Naive B cell (primary cell): Measurements from ENCODE around the gene PPFIA2. TPM values are rescaled to one million over a fixed set of nuclear protein-coding genes. Genes with fewer than 3 reads are reported as not detected.

Experiments
- ATAC-seq, 2 donors: fragments of 150-1000 bp; cut with Tn5 transposase; 2 replicates each; pipeline ENCODE4 v1.10.0; 2021; ENCODE audit warnings: low read depth in 2 of 2, mild to moderate bottlenecking in 2 of 2, moderate library complexity in 2 of 2
- DNase-seq: peaks from one replicate; pipeline ENCODE4 v3.0.0; 2022
- H3K27ac Mint-ChIP-seq, 6 donors: one replicate each; pipeline ENCODE4 v1.8.0; 2020 to 2022; ENCODE audit warnings: mild to moderate bottlenecking in 6 of 6, mixed read lengths in 6 of 6, moderate library complexity in 5 of 6, inconsistent platforms in 2 of 6
- H3K27me3 Mint-ChIP-seq, 3 donors: one replicate each; pipeline ENCODE4 v1.8.0; 2021 to 2022; ENCODE audit warnings: mixed read lengths in 3 of 3, mild to moderate bottlenecking in 1 of 3
- H3K36me3 Mint-ChIP-seq, 2 donors: one replicate each; pipeline ENCODE4 v1.8.0; 2020 to 2022; ENCODE audit warnings: mixed read lengths in 2 of 2, inconsistent platforms in 1 of 2, mild to moderate bottlenecking in 1 of 2
- H3K4me1 Mint-ChIP-seq, 3 donors: one replicate each; pipeline ENCODE4 v1.8.0; 2020 to 2022; ENCODE audit warnings: mixed read lengths in 3 of 3, inconsistent platforms in 1 of 3, mild to moderate bottlenecking in 1 of 3, moderate library complexity in 1 of 3
- H3K4me3 Mint-ChIP-seq, 8 donors: one replicate each; pipeline ENCODE4 v1.8.0; 2020 to 2022; ENCODE audit warnings: mild to moderate bottlenecking in 8 of 8, mixed read lengths in 8 of 8, moderate library complexity in 8 of 8, inconsistent platforms in 2 of 8
- H3K9me3 Mint-ChIP-seq, 7 donors: one replicate each; pipeline ENCODE4 v1.8.0; 2020 to 2022; ENCODE audit warnings: mixed read lengths in 7 of 7, mild to moderate bottlenecking in 5 of 7, inconsistent platforms in 2 of 7, moderate library complexity in 1 of 7
- polyA plus RNA-seq, 6 donors: library from polyadenylated mRNA; unstranded; fragments of 300-500 nt; fragmentation: Illumina TruSeq; gene quantifications; one replicate each; pipeline ENCODE4 v1.2.3, GENCODE V29; 2021; ENCODE audit warnings: low read depth in 6 of 6

The PPFIA2 gene
- polyA plus RNA-seq, 6 donors from 2014 or later, result not detected

- ATAC-seq, result no peak
- H3K4me1 Mint-ChIP-seq, result no peaks in the 10 kb centered on the region
- H3K27me3 Mint-ChIP-seq, result no peaks in the 10 kb centered on the region
- DNase-seq, result no peak
- H3K4me3 Mint-ChIP-seq, result no peak overlapping the region
- H3K36me3 Mint-ChIP-seq, result no peaks in the 10 kb centered on the region
- no peak overlapping the region for H3K27ac Mint-ChIP-seq
- peaks cover 0 to 6% (median 0%) of the 10 kb centered on the region in 7 donors for H3K9me3 Mint-ChIP-seq
These were observed 430.1 kb downstream of the PPFIA2 start for GRCh38 chr12:81329085-81329484.

GRCh38 chr12:81327425-81327824 is 431.7 kb downstream of the PPFIA2 start:
- Mint-ChIP-seq H3K36me3 (no peaks in the 10 kb centered on the region), H3K9me3 (peaks cover 0 to 4% (median 0%) of the 10 kb centered on the region in 7 donors), H3K27me3 (no peaks in the 10 kb centered on the region), H3K4me3 (no peak overlapping the region), H3K27ac (no peak overlapping the region), H3K4me1 (no peaks in the 10 kb centered on the region)
- ATAC-seq, result no peak
- no peak for DNase-seq

DNA sequence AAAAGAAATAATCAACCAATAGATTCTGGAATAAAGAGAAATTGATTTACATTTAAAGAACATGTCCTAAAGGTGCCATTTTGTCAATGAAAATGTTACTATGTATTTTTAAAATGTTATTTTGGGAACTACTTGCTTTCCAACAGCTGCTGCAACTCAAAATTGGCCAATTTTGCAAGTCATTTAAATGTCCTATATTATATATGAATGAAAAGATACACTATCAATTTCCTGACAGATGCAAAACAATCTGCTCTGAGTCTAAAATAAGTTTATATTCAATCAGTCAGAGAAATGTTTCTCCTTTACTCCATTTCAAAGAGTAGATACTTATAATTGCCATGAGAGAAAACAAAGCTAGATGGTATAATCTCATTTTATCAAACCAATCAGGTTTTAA is 434.1 kb downstream of the PPFIA2 start:
- DNase-seq (no peak), ATAC-seq (no peak)
- Mint-ChIP-seq H3K27me3 (no peaks in the 10 kb centered on the region), H3K4me1 (no peaks in the 10 kb centered on the region), H3K9me3 (peaks cover 0 to 4% (median 0%) of the 10 kb centered on the region in 7 donors), H3K36me3 (no peaks in the 10 kb centered on the region), H3K4me3 (no peak overlapping the region), H3K27ac (no peak overlapping the region)

DNA sequence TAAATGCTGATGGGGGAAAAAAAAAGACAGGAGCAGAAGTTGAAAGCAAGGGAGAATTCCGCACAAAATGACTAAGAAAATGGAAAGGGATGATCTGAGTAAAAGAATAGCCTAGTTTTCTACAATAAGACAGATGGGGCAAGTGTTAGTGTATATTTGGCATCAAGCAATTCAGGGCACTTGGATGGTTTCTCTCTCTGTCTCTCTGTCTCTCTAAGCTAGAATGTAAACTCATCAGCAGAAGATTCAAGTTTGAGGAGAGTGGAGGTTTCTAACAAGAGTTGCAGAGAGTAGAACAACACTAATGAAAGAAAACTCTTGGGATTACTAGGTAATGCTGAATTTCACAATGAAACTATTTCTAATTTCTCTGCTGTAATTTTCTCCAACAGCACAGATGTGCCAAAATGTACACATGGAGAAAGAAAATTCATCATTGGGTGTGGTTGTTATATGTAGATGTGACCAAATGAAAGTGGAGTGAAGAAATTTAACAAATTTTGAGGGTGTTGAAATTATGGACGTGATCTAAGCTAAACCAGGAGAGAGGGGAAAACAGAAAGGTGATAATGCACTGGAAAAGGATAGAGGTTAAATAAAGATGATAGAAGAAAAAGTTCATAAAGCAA is 444.1 kb downstream of the PPFIA2 start:
- no peak overlapping the region for H3K4me3 Mint-ChIP-seq
- peak overlapping the region in 1 of 6 donors; percentile 58 for H3K27ac Mint-ChIP-seq
- ATAC-seq (no peak), DNase-seq (no peak)
- H3K36me3 Mint-ChIP-seq, result no peaks in the 10 kb centered on the region
- peaks cover 0 to 1% (median 0%) of the 10 kb centered on the region in 7 donors for H3K9me3 Mint-ChIP-seq
- no peaks in the 10 kb centered on the region for H3K4me1 Mint-ChIP-seq
- H3K27me3 Mint-ChIP-seq, result no peaks in the 10 kb centered on the region

- Mint-ChIP-seq H3K36me3 (no peaks in the 10 kb centered on the region), H3K9me3 (peaks cover 0 to 2% (median 0%) of the 10 kb centered on the region in 7 donors), H3K4me3 (no peak overlapping the region), H3K27ac (no peak overlapping the region), H3K27me3 (no peaks in the 10 kb centered on the region), H3K4me1 (no peaks in the 10 kb centered on the region)
- ATAC-seq (no peak), DNase-seq (no peak)
These were observed 455.2 kb downstream of the PPFIA2 start for GRCh38 chr12:81303935-81304334.

- H3K36me3 Mint-ChIP-seq, result no peaks in the 10 kb centered on the region
- no peak overlapping the region for H3K4me3 Mint-ChIP-seq
- DNase-seq (no peak), ATAC-seq (no peak)
- H3K9me3 Mint-ChIP-seq, result peaks cover 0 to 4% (median 0%) of the 10 kb centered on the region in 7 donors
- no peaks in the 10 kb centered on the region for H3K4me1 Mint-ChIP-seq
- H3K27ac Mint-ChIP-seq, result no peak overlapping the region
- no peaks in the 10 kb centered on the region for H3K27me3 Mint-ChIP-seq
These were observed 458.7 kb downstream of the PPFIA2 start for GRCh38 chr12:81300454-81300853.

DNA sequence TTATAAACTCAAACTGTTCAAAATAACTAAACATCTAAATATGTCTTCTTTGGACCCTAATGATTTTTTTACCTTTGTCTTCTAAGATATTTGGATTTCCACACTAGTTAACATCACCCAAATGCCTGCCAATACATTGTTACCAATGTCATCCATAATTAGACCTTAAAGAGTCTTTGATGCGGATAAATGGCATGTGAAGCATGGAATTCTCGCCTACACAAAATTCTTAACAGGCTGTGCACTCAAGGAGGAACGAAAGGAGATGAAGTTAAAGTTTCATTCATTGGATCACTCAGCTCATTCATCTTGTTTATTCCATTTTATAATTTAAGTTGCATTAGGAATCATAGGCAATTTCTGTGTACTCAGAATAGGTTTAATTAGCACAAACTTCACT is 461.5 kb downstream of the PPFIA2 start:
- Mint-ChIP-seq H3K27me3 (no peaks in the 10 kb centered on the region), H3K4me1 (no peaks in the 10 kb centered on the region), H3K27ac (no peak overlapping the region), H3K4me3 (no peak overlapping the region), H3K9me3 (peaks cover 1 to 25% (median 2%) of the 10 kb centered on the region in 7 donors), H3K36me3 (no peaks in the 10 kb centered on the region)
- DNase-seq, result no peak
- ATAC-seq, result no peak

GRCh38 chr12:81296556-81297305 is 462.4 kb downstream of the PPFIA2 start:
- no peaks in the 10 kb centered on the region for H3K27me3 Mint-ChIP-seq
- H3K4me3 Mint-ChIP-seq, result no peak overlapping the region

DNA sequence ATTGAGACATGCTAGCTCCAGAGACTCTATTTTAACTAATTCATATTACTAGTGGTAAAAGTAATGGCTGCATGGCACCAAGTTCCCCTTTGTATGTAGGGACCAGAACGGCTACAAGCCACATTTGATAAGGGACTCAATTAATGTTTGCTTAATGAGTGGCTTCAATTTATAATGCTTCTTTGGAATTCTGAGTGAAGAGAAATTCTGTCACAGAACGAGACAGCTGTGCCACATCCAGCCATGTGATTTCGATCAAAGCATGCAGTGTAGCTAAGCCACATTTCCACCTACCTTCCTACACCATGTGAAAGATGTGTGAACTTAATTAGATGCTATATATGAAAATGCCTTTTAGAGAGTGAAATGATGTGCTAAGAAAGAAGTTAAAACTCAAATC is 463.9 kb downstream of the PPFIA2 start:
- H3K36me3 Mint-ChIP-seq, result no peaks in the 10 kb centered on the region
- DNase-seq (no peak), ATAC-seq (no peak)
- H3K27me3 Mint-ChIP-seq, result no peaks in the 10 kb centered on the region
- H3K4me1 Mint-ChIP-seq, result no peaks in the 10 kb centered on the region
- no peak overlapping the region for H3K27ac Mint-ChIP-seq
- H3K4me3 Mint-ChIP-seq, result no peak overlapping the region
- H3K9me3 Mint-ChIP-seq, result peaks cover 0 to 25% (median 2%) of the 10 kb centered on the region in 7 donors

More at GRCh38 chr12:81296556-81297305, 462.4 kb downstream of the PPFIA2 start:
- ATAC-seq, result no peak
- Mint-ChIP-seq H3K27ac (peak overlapping the region in 1 of 6 donors; percentile 35), H3K9me3 (peaks cover 1 to 25% (median 2%) of the 10 kb centered on the region in 7 donors), H3K4me1 (no peaks in the 10 kb centered on the region), H3K36me3 (no peaks in the 10 kb centered on the region)
- no peak for DNase-seq

- Mint-ChIP-seq H3K9me3 (peaks cover 0 to 25% (median 2%) of the 10 kb centered on the region in 7 donors), H3K4me3 (no peak overlapping the region), H3K27me3 (no peaks in the 10 kb centered on the region), H3K36me3 (no peaks in the 10 kb centered on the region), H3K4me1 (no peaks in the 10 kb centered on the region), H3K27ac (no peak overlapping the region)
- ATAC-seq, result no peak
- DNase-seq, result no peak
These were observed 464.6 kb downstream of the PPFIA2 start for GRCh38 chr12:81294325-81295190.

DNA sequence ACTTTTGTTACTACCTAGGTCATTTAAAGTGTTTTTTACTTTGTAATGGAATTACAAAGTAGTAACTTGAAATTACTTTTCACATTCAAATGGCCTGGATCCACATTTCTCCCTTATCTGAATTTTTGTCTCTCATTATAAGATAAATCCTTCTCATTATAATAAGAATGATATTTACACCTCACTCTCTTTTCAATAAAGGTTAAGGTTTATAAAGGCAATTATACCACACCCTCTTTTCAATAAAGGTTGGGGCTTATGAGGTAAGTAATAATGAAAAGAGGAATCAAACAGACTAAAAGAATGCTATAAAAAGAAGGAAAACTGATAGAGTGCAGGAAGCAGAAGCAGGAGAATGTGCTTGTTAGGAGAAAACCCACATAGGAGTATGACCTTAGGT is 470.5 kb downstream of the PPFIA2 start:
- H3K4me3 Mint-ChIP-seq, result no peak overlapping the region
- no peaks in the 10 kb centered on the region for H3K4me1 Mint-ChIP-seq

GRCh38 chr12:81284137-81284536 is 475.0 kb downstream of the PPFIA2 start:
- H3K9me3 Mint-ChIP-seq, result peaks cover 0 to 3% (median 0%) of the 10 kb centered on the region in 7 donors
- no peaks in the 10 kb centered on the region for H3K36me3 Mint-ChIP-seq
- no peak for DNase-seq
- H3K27ac Mint-ChIP-seq, result no peak overlapping the region
- no peaks in the 10 kb centered on the region for H3K4me1 Mint-ChIP-seq
- no peak overlapping the region for H3K4me3 Mint-ChIP-seq
- no peak for ATAC-seq
- no peaks in the 10 kb centered on the region for H3K27me3 Mint-ChIP-seq

More for the DNA sequence above, 470.5 kb downstream of the PPFIA2 start:
- ATAC-seq, result no peak
- H3K9me3 Mint-ChIP-seq, result peaks cover 0 to 4% (median 0%) of the 10 kb centered on the region in 7 donors
- H3K36me3 Mint-ChIP-seq, result no peaks in the 10 kb centered on the region
- H3K27ac Mint-ChIP-seq, result no peak overlapping the region
- no peaks in the 10 kb centered on the region for H3K27me3 Mint-ChIP-seq
- no peak for DNase-seq

DNA sequence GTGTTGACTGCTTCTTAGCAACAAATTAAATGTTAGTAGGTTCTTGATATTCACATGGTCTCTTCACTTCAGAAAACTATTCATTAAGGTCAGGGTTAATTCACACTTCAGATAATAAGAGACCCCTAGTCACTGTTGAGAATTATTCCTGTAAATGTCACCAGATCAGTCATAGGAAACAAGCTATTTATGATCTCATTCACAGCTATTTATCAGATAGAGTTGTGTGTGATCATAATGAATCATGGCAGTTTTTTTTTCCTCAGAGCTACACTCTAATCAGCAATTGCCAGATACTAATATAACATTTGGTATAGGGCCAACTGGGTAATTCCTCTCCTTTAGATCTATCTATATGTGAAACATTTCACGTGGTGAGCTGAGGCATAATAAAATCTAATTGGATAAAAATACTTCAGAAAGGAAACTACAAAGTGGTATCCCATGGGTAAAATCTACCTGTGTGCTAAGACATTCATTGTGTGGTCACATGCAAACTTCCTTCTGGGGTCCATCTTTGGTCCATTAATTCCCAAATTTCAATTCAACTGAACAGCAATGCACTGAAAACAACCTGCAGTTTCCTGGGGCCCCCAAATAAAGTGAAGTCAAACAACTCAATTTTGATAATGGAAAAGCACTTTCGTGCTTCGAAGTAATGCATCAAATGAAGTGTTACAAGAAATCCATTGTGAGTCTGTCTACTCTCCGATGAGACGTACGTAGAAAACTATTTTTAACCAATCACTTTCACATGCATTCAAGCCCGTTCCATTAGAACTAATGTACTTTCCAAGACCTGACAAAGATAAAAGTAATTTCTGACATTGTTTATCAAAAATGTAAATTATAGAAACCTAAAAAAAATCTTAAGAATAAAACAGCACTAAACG is 484.3 kb downstream of the PPFIA2 start:
- Mint-ChIP-seq H3K27ac (no peak overlapping the region), H3K27me3 (no peaks in the 10 kb centered on the region), H3K4me3 (no peak overlapping the region), H3K9me3 (peaks cover 0 to 2% (median 0%) of the 10 kb centered on the region in 7 donors), H3K36me3 (no peaks in the 10 kb centered on the region), H3K4me1 (no peaks in the 10 kb centered on the region)
- no peak for DNase-seq
- ATAC-seq, result no peak
